HUES6 (cell line): ENCODE data around the gene CFAP90.

Experiments used
- H3K27ac ChIP-seq: 2 replicates; pipeline ENCODE4 v1.7.0; 2013; ENCODE audit warnings: low read depth, mild to moderate bottlenecking, low read length, inconsistent platforms
- H3K27me3 ChIP-seq: 2 replicates; pipeline ENCODE4 v1.6.1; 2013; ENCODE audit warnings: low read length; ENCODE audit not compliant: control insufficient read depth, insufficient read depth
- H3K36me3 ChIP-seq: 2 replicates; pipeline ENCODE4 v1.6.1; 2013; ENCODE audit warnings: low read length; ENCODE audit not compliant: control insufficient read depth, insufficient read depth
- H3K4me1 ChIP-seq: 2 replicates; pipeline ENCODE4 v1.6.1; 2013; ENCODE audit warnings: low read length; ENCODE audit not compliant: control insufficient read depth, insufficient read depth
- H3K4me3 ChIP-seq: 2 replicates; pipeline ENCODE4 v1.5.1; 2013; ENCODE audit warnings: low read depth, low read length
- H3K9ac ChIP-seq: one replicate; pipeline ENCODE4 v1.6.1; 2013; ENCODE audit warnings: mild to moderate bottlenecking, low read length
- H3K9me3 ChIP-seq: 2 replicates; pipeline ENCODE4 v1.6.1; 2013; ENCODE audit warnings: low read depth, low read length; ENCODE audit not compliant: control insufficient read depth, insufficient read depth

The CFAP90 gene, protein sequence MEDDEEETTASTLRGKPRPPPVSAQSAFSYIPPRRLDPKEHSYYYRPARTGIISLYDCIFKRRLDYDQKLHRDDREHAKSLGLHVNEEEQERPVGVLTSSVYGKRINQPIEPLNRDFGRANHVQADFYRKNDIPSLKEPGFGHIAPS

DNA sequence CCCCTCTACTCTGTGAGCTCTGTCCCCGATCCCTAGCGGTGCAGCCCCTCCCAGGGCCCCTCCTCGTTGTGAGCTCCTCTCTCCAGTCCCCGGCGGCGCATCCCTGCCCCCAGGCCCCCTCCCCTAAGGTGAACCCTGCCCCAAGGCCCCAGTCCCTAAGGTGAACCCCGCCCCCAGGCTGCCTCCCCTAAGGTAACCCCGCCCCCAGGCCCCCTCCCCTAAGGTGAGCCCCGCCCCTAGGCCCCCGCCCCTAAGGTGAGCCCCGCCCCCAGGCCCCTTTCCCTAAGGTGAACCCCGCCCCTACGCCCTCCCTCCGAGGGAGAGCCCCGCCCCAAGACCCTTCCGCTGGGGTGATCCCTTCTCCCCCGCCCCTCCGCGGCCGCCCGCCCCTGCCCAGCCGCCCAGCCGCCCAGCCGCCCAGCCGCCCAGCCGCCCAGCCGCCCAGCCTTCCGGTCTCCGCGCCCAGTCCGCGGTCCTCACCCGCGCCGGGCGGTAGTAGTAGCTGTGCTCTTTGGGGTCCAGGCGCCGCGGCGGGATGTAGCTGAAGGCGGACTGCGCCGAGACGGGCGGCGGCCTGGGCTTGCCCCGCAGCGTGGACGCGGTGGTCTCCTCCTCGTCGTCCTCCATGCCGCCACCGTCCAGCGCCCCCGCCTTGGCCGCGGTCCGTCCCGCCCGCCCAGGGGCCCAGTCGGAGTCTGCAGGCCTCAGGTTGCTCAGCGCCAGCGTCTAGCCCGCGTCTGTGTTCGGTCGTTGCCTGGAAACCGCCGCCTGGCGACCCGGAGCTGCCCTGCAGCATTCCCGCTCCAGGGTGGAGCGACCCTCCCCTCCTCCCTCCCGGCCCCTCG, at the start of gene CFAP90:
Gene CFAP90, minus strand, starts transcription at position 739 of the 845 bp plus-strand sequence. Its CDS starts 112 bp downstream, at position 627.
- Histone ChIP-seq H3K4me3 (peak within 1 kb of the TSS; percentile 87), H3K27ac (no peak within 1 kb of the TSS), H3K36me3 (no peaks in the 10 kb centered on the region)

DNA sequence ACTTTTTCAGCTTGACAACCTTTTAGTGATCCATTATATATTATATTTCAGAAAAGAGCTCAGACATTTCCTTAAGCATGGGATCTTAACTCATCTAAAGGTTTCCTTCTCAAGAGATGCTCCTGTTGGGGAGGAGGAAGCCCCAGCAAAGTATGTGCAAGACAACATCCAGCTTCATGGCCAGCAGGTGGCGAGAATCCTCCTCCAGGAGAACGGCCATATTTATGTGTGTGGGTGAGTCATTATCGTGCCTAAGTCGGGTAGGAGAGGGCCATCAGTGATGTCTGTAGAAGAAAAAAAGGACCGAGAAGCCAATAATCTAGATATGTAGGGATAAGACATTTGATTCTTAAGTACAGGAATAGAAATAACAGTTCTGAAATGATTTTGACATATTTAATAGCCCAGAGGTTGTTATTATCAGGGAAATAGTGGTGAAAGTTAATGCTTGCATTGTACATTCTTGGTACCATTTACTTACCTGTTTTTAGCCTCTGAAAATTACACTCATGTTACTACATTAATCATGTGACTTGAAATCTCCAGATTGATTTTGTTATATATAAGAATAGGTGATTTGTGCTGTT, 46.2 kb upstream of the CFAP90 start:
- no peak overlapping the region for H3K4me3 ChIP-seq
- H3K27ac ChIP-seq: no peak overlapping the region
- H3K9ac ChIP-seq: no peak overlapping the region
- H3K36me3 ChIP-seq: peaks cover 97% of the 10 kb centered on the region
- H3K9me3 ChIP-seq: no peaks in the 10 kb centered on the region
- no peaks in the 10 kb centered on the region for H3K27me3 ChIP-seq
- no peaks in the 10 kb centered on the region for H3K4me1 ChIP-seq

More for the DNA sequence above, at the start of gene CFAP90:
- Histone ChIP-seq H3K4me1 (peaks cover 6% of the 10 kb centered on the region; the same call in 1 of the 2 replicates), H3K9ac (peak within 1 kb of the TSS; percentile 71), H3K9me3 (no peaks in the 10 kb centered on the region), H3K27me3 (peaks cover 27% of the 10 kb centered on the region)

DNA sequence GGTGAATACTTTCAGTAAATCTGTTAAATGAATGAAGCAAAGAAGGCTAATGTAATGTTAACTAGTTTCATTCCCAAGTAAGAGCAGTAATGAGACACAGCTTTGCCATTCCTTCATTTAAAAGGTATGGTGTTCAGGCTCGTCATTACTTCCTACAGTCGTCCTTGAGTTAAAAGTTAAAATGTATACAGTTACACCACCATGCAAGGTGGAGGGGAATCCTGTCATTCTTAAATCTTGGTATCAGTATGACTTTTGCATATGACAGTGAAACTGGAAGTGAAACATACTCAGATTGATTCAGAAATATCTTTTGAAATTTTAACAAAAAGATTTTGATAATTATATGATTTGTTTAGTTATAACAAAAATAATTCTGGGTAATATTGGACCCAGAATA, 43.9 kb upstream of the CFAP90 start:
- Histone ChIP-seq H3K27me3 (no peaks in the 10 kb centered on the region), H3K9ac (no peak overlapping the region), H3K9me3 (no peaks in the 10 kb centered on the region), H3K36me3 (peaks cover 92% of the 10 kb centered on the region), H3K4me3 (no peak overlapping the region), H3K27ac (no peak overlapping the region), H3K4me1 (no peaks in the 10 kb centered on the region)

DNA sequence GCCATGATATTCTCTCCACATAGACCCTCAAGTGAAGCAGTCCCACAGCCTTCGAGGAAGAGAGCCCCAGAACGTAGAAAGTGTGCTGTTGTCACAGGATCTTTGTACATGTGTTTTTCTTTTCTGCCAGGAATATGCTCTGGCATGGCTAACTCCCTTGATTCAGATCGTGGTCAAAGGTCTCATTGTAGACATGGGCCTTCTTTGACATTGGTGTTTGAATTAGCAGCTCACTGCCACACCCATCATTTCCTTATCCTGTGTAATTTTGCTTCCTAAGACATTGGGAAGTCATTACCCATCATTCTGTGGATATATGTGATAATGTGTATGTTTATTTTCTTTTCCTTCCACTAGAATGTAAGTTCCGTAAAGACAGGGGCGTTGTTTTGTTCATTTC, 43.5 kb upstream of the CFAP90 start:
- Histone ChIP-seq H3K4me1 (no peaks in the 10 kb centered on the region), H3K9ac (no peak overlapping the region), H3K36me3 (peaks cover 93% of the 10 kb centered on the region), H3K4me3 (no peak overlapping the region), H3K9me3 (no peaks in the 10 kb centered on the region), H3K27me3 (no peaks in the 10 kb centered on the region), H3K27ac (no peak overlapping the region)

DNA sequence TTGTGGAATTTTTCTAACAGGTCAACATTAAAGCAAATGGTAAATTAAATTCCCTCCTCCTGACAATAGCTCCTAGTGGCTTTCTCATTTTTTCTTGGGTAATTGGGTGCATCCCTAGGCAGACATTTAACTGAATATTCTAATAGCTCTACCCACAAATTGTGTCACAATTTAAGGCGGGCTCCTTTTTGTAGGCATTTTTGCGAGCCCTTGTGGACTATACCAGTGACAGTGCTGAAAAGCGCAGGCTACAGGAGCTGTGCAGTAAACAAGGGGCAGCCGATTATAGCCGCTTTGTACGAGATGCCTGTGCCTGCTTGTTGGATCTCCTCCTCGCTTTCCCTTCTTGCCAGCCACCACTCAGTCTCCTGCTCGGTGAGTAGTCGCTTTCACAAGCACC, 38.0 kb upstream of the CFAP90 start:
- H3K27ac ChIP-seq: no peak overlapping the region
- peaks cover 83% of the 10 kb centered on the region for H3K36me3 ChIP-seq
- no peaks in the 10 kb centered on the region for H3K9me3 ChIP-seq
- no peak overlapping the region for H3K9ac ChIP-seq
- no peaks in the 10 kb centered on the region for H3K4me1 ChIP-seq
- no peak overlapping the region for H3K4me3 ChIP-seq
- no peaks in the 10 kb centered on the region for H3K27me3 ChIP-seq

DNA sequence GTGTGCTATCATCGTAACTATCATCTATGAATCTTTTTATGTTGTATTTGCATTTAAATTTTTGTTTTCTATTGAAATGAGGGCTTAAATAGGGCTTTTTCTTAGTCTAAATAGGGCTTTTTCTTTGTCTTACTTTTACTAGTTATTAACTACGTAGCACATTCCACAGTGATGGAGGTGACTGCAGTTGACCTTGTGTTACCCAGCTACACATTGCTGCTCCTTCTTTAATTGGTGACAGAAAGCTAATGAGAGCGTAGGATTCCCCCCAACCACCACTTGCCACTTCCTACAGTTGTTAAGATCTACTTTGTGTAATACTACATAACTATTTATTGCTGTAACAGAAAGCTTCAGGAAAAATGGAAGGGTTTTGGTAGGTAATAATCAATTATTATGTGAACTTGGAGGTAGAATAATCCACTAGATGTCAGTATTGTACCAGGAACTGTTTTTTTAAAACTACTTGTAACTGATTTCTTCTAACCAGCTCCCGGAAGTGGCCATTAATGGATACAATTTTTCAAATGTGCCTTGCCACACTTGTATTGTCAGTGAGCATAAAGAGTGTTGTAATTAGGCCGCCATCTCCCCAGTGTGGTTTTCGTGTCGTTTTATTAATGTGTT, 36.0 kb upstream of the CFAP90 start:
- H3K36me3 ChIP-seq: peaks cover 83% of the 10 kb centered on the region
- H3K9ac ChIP-seq: no peak overlapping the region
- H3K27ac ChIP-seq: no peak overlapping the region
- no peak overlapping the region for H3K4me3 ChIP-seq
- no peaks in the 10 kb centered on the region for H3K4me1 ChIP-seq
- H3K27me3 ChIP-seq: no peaks in the 10 kb centered on the region
- no peaks in the 10 kb centered on the region for H3K9me3 ChIP-seq

DNA sequence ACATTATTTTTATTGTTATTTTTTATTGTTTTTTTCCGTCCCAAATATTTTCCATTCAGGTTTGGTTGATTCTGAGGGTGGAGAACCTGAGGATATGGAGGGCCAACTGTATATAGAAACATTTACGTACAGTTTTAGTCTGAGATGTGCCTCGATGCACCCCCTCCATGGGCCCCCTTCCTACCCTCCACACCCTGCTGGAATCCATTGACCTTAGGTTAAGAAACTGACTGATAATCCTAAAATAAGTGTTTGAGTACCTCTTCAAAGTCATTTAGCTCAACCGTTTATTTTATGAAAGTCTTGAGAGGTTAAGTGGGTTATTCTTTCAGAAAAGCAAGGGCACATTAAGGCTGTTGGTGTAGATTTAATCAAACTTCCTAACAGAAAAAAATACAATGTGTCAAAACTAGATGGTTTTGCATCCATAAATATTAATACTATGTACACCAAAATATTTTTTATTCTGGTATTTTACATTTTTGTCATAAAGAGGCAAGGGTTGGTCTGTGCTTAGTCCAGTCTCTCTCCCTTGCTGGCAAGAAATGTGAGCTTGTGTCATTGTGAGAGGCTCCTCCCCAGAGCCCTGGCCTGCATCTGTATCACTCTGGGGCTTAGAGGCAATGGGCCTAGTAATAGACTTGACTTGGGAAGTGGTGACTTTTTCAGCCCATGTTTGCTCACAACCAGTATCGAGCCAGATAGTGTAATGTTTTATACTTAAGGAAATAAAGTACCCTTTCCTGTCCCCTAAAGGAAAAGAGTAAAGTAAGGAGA, 33.7 kb upstream of the CFAP90 start:
- Histone ChIP-seq H3K4me3 (no peak overlapping the region), H3K9me3 (no peaks in the 10 kb centered on the region), H3K27ac (no peak overlapping the region), H3K4me1 (no peaks in the 10 kb centered on the region), H3K27me3 (no peaks in the 10 kb centered on the region), H3K9ac (no peak overlapping the region), H3K36me3 (peaks cover 88% of the 10 kb centered on the region)

DNA sequence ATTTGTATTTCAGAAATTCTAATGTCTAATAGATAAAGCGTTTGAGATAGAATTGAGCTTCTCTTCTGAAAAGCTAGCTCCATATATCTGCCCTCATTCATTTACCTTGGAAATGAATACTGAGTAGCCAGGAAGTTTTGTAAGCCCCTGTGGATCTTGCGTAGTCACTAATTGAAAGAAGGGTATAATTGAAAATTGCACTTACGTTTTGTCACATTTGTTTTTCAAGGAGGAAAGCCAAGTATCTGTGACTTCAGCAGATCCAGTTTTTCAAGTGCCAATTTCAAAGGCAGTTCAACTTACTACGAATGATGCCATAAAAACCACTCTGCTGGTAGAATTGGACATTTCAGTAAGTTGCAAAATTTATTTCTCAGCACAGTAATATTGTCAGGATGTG, 32.0 kb upstream of the CFAP90 start:
- Histone ChIP-seq H3K4me3 (no peak overlapping the region), H3K4me1 (no peaks in the 10 kb centered on the region), H3K36me3 (peaks cover 85% of the 10 kb centered on the region), H3K27ac (no peak overlapping the region), H3K27me3 (no peaks in the 10 kb centered on the region), H3K9me3 (no peaks in the 10 kb centered on the region), H3K9ac (no peak overlapping the region)

DNA sequence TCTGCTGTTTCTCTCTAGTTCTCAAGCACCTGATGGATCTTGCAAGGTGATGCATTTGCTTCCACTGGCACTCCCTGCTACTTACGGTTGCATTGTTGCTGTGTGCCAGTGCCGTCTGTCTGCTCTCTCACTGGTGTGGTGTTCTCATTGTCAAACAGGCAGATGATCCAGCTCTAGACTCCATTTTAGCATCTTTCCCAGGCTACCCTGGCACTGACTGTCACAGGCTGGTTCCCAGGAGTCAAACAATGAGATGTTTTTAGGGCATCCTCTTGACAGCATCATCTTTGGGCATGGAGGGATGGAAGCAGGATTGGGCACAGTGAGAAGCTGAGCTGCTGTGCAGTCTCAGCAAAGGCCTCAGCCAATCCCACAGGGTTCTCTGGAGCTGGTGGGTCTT, 30.9 kb upstream of the CFAP90 start:
- H3K27ac ChIP-seq: no peak overlapping the region
- H3K4me3 ChIP-seq: no peak overlapping the region
- H3K27me3 ChIP-seq: no peaks in the 10 kb centered on the region
- H3K9ac ChIP-seq: no peak overlapping the region
- no peaks in the 10 kb centered on the region for H3K4me1 ChIP-seq
- H3K9me3 ChIP-seq: no peaks in the 10 kb centered on the region
- H3K36me3 ChIP-seq: peaks cover 92% of the 10 kb centered on the region

DNA sequence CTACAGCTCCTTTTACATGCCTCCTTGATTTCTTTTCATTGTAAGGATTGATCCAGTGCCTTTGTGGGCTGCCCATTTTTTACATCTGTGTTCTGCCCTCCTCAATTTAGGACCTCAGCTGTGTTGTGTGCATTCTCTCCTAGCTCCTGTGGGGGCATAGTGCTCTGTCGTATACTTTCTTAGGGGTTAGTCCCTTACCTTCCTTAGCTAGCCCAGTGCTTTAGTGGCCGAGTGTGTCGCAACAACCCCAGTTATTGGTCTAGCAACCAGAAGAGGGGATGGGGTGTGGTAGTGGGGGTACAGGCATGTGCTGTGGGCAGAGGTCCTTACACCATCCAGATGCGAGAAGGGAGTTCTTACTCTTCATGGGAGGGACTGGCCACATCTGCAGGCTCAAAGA, 30.2 kb upstream of the CFAP90 start:
- no peak overlapping the region for H3K27ac ChIP-seq
- H3K4me1 ChIP-seq: no peaks in the 10 kb centered on the region
- H3K9me3 ChIP-seq: no peaks in the 10 kb centered on the region
- no peak overlapping the region for H3K4me3 ChIP-seq
- peaks cover 93% of the 10 kb centered on the region for H3K36me3 ChIP-seq
- no peak overlapping the region for H3K9ac ChIP-seq
- no peaks in the 10 kb centered on the region for H3K27me3 ChIP-seq
